CD4-positive, alpha-beta T cell (primary cell): ENCODE results near the gene RPE65. TPM values are rescaled to one million over a fixed set of nuclear protein-coding genes. Genes with fewer than 3 reads are reported as not detected.

Experiments used
- ATAC-seq: fragments of 200-7000 bp; cut with Tn5 transposase; one replicate; pipeline ENCODE4 v1.10.0; 2022; ENCODE audit warnings: mild to moderate bottlenecking; ENCODE audit not compliant: poor library complexity
- CTCF ChIA-PET: fragments of 350-600 bp; sonication (Branson Sonifier 250); formaldehyde crosslinking; loops from one replicate; lab custom pipeline; 2021; ENCODE audit warnings: antibody characterized with exemption, inconsistent platforms; lab: Charles Lee
- POLR2A ChIA-PET: fragments of 350-600 bp; sonication (Branson Sonifier 250); formaldehyde crosslinking; loops from one replicate; lab custom pipeline; 2021; ENCODE audit warnings: antibody characterized with exemption, inconsistent platforms; lab: Charles Lee
- DNase-seq, 14 experiments: peaks; one replicate each; pipeline ENCODE4 v3.0.0-alpha.2; 2013 to 2020; ENCODE audit warnings: mixed read lengths in 2 of 14
- H3K27ac ChIP-seq, 2 donors: one replicate each; pipeline versions ENCODE4 v1.5.1 to v1.7.0; 2013; ENCODE audit warnings: low read length in 2 of 2, low read depth in 1 of 2, mild to moderate bottlenecking in 1 of 2
- H3K27me3 ChIP-seq, 2 experiments: 1 replicate in 1 of 2; 2 replicates in 1 of 2; pipeline versions ENCODE4 v1.6.1 to v1.7.0; 2013; ENCODE audit warnings: low read length in 2 of 2, control low read depth in 1 of 2, mild to moderate bottlenecking in 1 of 2, moderate library complexity in 1 of 2; ENCODE audit not compliant: insufficient read depth in 2 of 2, control insufficient read depth in 1 of 2
- H3K36me3 ChIP-seq: one replicate; pipeline ENCODE4 v1.6.1; 2013; ENCODE audit warnings: low read length, control low read depth; ENCODE audit not compliant: insufficient read depth
- H3K4me1 ChIP-seq: one replicate; pipeline ENCODE4 v1.6.1; 2013; ENCODE audit warnings: low read length, control low read depth; ENCODE audit not compliant: insufficient read depth
- H3K4me3 ChIP-seq: one replicate; pipeline ENCODE4 v1.5.1; 2013; ENCODE audit warnings: mild to moderate bottlenecking, low read length, moderate library complexity
- H3K9me3 ChIP-seq, 2 experiments: 1 replicate in 1 of 2; 2 replicates in 1 of 2; pipeline versions ENCODE4 v1.6.1 to v1.7.0; 2013; ENCODE audit warnings: low read length in 2 of 2, mild to moderate bottlenecking in 2 of 2, control low read depth in 1 of 2, moderate library complexity in 1 of 2; ENCODE audit not compliant: control insufficient read depth in 1 of 2, insufficient read depth in 1 of 2
- H3K27ac Mint-ChIP-seq: one replicate; pipeline ENCODE4 v1.8.0; 2020; ENCODE audit warnings: mixed read lengths
- H3K27me3 Mint-ChIP-seq: one replicate; pipeline ENCODE4 v1.8.0; 2021; ENCODE audit warnings: mixed read lengths
- H3K36me3 Mint-ChIP-seq: one replicate; pipeline ENCODE4 v1.8.0; 2021; ENCODE audit warnings: low read depth, mixed read lengths
- H3K4me1 Mint-ChIP-seq: one replicate; pipeline ENCODE4 v1.8.0; 2021; ENCODE audit warnings: low read depth, mixed read lengths
- H3K4me3 Mint-ChIP-seq: one replicate; pipeline ENCODE4 v1.8.0; 2020; ENCODE audit warnings: mild to moderate bottlenecking, mixed read lengths
- H3K9me3 Mint-ChIP-seq: one replicate; pipeline ENCODE4 v1.8.0; 2020; ENCODE audit warnings: mixed read lengths
- intact Hi-C, 2 experiments: fragments of 100-400 bp; cut with DNase I in 1 of 2; cut with micrococcal nuclease in 1 of 2; formaldehyde crosslinking; loops; one replicate each; pipeline versions ENCODE4 v1.15.1 to v1.9.0; 2023 to 2025; cut with DNase I, micrococcal nuclease
- total RNA-seq, 174 experiments: library from RNA in 2 of 174; stranded (reverse) in 2 of 174; gene quantifications; one replicate each; pipeline ENCODE4 v1.2.3 and lab custom pipeline; 2021 to 2026
- TF ChIP-seq, protein P1 (sequence below): fragments of 200-600 bp; IDR thresholded peaks from one replicate; pipeline ENCODE4 v1.8.0; 2022; ENCODE audit warnings: antibody characterized with exemption, mild to moderate bottlenecking

Gene RPE65
- total RNA-seq, 2 experiments from 2014 or later = not detected

DNA sequence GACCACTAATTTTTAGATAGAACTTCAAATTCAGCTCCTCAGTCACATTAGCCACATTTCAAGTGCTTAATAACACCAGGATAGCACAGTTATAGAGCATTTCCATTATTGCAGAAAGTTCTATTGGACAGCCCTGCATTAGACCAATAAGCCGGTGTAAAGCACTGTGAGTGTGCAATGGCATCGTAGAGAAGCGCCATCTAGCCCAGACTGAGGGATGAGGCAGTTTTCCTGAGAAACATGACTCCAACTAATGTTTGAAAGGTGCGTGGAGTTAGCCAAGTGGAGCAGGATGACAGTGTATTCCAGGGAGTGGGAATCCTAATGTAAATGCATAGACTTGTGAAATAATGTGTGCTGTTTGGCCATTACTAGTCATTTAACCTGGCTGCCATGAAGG lies 7.7 kb downstream of the RPE65 start:
- H3K36me3 ChIP-seq = no peaks in the 10 kb centered on the region
- Mint-ChIP-seq H3K36me3 (no peaks in the 10 kb centered on the region), H3K9me3 (no peaks in the 10 kb centered on the region), H3K27ac (no peak overlapping the region), H3K4me3 (no peak overlapping the region), H3K4me1 (no peaks in the 10 kb centered on the region), H3K27me3 (peaks cover 2% of the 10 kb centered on the region)
- TF ChIP-seq, protein P1, sequence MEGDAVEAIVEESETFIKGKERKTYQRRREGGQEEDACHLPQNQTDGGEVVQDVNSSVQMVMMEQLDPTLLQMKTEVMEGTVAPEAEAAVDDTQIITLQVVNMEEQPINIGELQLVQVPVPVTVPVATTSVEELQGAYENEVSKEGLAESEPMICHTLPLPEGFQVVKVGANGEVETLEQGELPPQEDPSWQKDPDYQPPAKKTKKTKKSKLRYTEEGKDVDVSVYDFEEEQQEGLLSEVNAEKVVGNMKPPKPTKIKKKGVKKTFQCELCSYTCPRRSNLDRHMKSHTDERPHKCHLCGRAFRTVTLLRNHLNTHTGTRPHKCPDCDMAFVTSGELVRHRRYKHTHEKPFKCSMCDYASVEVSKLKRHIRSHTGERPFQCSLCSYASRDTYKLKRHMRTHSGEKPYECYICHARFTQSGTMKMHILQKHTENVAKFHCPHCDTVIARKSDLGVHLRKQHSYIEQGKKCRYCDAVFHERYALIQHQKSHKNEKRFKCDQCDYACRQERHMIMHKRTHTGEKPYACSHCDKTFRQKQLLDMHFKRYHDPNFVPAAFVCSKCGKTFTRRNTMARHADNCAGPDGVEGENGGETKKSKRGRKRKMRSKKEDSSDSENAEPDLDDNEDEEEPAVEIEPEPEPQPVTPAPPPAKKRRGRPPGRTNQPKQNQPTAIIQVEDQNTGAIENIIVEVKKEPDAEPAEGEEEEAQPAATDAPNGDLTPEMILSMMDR = no peak
- H3K9me3 ChIP-seq = no peaks in the 10 kb centered on the region
- no peak for ATAC-seq
- intact Hi-C loops = no loop called here
- ChIA-PET CTCF (no interaction called here), POLR2A (no interaction called here)
- H3K27me3 ChIP-seq = no peaks in the 10 kb centered on the region
- no peak overlapping the region for H3K4me3 ChIP-seq
- DNase-seq = no peak
- H3K27ac ChIP-seq = no peak overlapping the region
- H3K4me1 ChIP-seq = no peaks in the 10 kb centered on the region

DNA sequence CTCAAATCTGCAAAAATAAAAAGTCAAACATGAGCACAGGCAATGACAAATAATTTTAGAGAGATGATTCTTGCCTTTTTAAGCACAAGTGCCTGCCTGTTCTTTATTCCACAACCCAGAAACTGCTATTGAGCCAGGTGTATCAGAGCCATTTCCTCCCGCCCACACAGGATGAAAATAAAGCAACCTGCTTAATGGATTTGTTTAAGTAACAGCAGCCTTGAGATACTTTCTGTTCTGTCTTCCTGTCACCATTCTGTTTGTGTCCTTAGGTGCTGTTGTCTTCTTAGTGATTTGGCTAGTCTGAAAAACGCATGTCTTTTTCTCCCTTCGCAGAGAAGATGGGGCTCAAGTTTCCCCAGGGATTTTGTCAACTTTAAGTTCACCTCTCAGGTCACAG lies 11.4 kb downstream of the RPE65 start:
- Mint-ChIP-seq H3K4me3 (no peak overlapping the region), H3K27ac (no peak overlapping the region), H3K36me3 (no peaks in the 10 kb centered on the region), H3K4me1 (no peaks in the 10 kb centered on the region), H3K9me3 (no peaks in the 10 kb centered on the region), H3K27me3 (peaks cover 7% of the 10 kb centered on the region)
- ATAC-seq (no peak), DNase-seq (no peak)
- Histone ChIP-seq H3K36me3 (no peaks in the 10 kb centered on the region), H3K9me3 (peaks cover 0 to 5% of the 10 kb centered on the region in 2 experiments), H3K27me3 (no peaks in the 10 kb centered on the region), H3K27ac (no peak overlapping the region), H3K4me3 (no peak overlapping the region), H3K4me1 (no peaks in the 10 kb centered on the region)
- TF ChIP-seq, protein P1 = no peak
- intact Hi-C loops = no loop called here
- CTCF ChIA-PET = no interaction called here
- POLR2A ChIA-PET = no interaction called here

DNA sequence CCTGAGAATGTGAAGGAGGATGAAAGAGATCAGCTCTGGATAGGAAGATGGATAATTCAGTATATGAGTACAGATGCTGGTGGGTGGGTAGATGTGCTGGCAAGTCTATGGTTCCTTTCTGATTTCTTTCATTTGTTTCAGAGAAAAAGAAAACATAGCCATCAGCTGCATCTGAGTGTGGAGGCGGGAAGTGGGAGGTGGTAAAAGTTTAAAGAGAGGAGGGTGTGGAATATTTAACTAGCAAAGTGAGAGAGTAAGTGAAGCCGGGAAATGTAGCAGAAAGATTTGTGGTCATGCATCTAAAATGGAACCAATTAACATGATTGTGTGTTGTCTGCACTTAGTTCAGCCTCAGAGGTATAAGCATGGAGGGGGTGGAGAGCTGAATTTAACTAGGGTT lies 16.4 kb downstream of the RPE65 start:
- H3K27ac ChIP-seq = no peak overlapping the region
- no peak overlapping the region for H3K4me3 ChIP-seq
- TF ChIP-seq, protein P1 = no peak
- H3K27ac Mint-ChIP-seq = no peak overlapping the region
- H3K4me3 Mint-ChIP-seq = no peak overlapping the region
- no peaks in the 10 kb centered on the region for H3K4me1 Mint-ChIP-seq
- DNase-seq (no peak), ATAC-seq (no peak)
- POLR2A ChIA-PET = no interaction called here
- H3K9me3 ChIP-seq = peaks cover 0 to 5% of the 10 kb centered on the region in 2 experiments
- intact Hi-C loops = no loop called here
- no peaks in the 10 kb centered on the region for H3K36me3 Mint-ChIP-seq
- H3K9me3 Mint-ChIP-seq = no peaks in the 10 kb centered on the region
- peaks cover 7% of the 10 kb centered on the region for H3K27me3 Mint-ChIP-seq
- CTCF ChIA-PET = no interaction called here
- no peaks in the 10 kb centered on the region for H3K36me3 ChIP-seq
- H3K27me3 ChIP-seq = no peaks in the 10 kb centered on the region
- H3K4me1 ChIP-seq = no peaks in the 10 kb centered on the region
